Stimulated activated CD8-positive, alpha-beta memory T cell treated with anti-CD3 and anti-CD28 coated beads, Interleukin-15, amount 100 ng/mL, for 48 hours (primary cell): Measurements from ENCODE around the gene ITPKA.

Experiments
- DNase-seq, 2 donors: peaks; one replicate each; pipeline ENCODE4 v3.0.0-alpha.2; 2020; ENCODE audit warnings: low read depth in 2 of 2

ITPKA gene

GRCh38 chr15:41490355-41490754 lies 3.3 kb upstream of the ITPKA start:
- no peak for DNase-seq

- no peak for DNase-seq
Measured at GRCh38 chr15:41491889-41492288, 1.8 kb upstream of the ITPKA start.

GRCh38 chr15:41492597-41493204 lies 973 bp upstream of the ITPKA start:
- DNase-seq: no peak

- no peak for DNase-seq
Measured at GRCh38 chr15:41493902-41494189, 172 bp downstream of the ITPKA start.

- no peak for DNase-seq
Measured at GRCh38 chr15:41494190-41494921, 682 bp downstream of the ITPKA start.

- DNase-seq: no peak
Measured at GRCh38 chr15:41494922-41495735, 1.5 kb downstream of the ITPKA start.

- no peak for DNase-seq
Measured at GRCh38 chr15:41495736-41496599, 2.3 kb downstream of the ITPKA start.

GRCh38 chr15:41498657-41499056 lies 5.0 kb downstream of the ITPKA start:
- no peak for DNase-seq

- DNase-seq: no peak
Measured at GRCh38 chr15:41499109-41499851, 5.6 kb downstream of the ITPKA start.

GRCh38 chr15:41501191-41501917 lies 7.7 kb downstream of the ITPKA start:
- no peak for DNase-seq

GRCh38 chr15:41501931-41502794 lies 8.5 kb downstream of the ITPKA start:
- DNase-seq: no peak

GRCh38 chr15:41502795-41503668 lies 9.4 kb downstream of the ITPKA start:
- DNase-seq: no peak

GRCh38 chr15:41503669-41504010 lies 10.0 kb downstream of the ITPKA start:
- no peak for DNase-seq

GRCh38 chr15:41504751-41505492 lies 11.2 kb downstream of the ITPKA start:
- DNase-seq: no peak

- DNase-seq: no peak
Measured at GRCh38 chr15:41505776-41506175, 12.1 kb downstream of the ITPKA start.

GRCh38 chr15:41506796-41507341 lies 13.2 kb downstream of the ITPKA start:
- no peak for DNase-seq

GRCh38 chr15:41507820-41508290 lies 14.2 kb downstream of the ITPKA start:
- no peak for DNase-seq

- DNase-seq: no peak
Measured at GRCh38 chr15:41510728-41511127, 17.1 kb downstream of the ITPKA start.
